Sigmoid colon (tissue), 7 donors: ENCODE measurements around the gene FKBP1B. TPM values are rescaled to one million over a fixed set of nuclear protein-coding genes. Genes with fewer than 3 reads are reported as not detected.

ENCODE experiments used
- DNase-seq: peaks from one replicate; pipeline ENCODE4 v3.0.0-alpha.2; 2019
- H3K27ac ChIP-seq, 4 donors: fragments of 200-600 bp; sonication (generic); one replicate each; pipeline ENCODE4 v1.5.1; 2016 to 2019; ENCODE audit warnings: mild to moderate bottlenecking in 1 of 4
- H3K27me3 ChIP-seq, 3 donors: fragments of 200-600 bp; sonication (generic); one replicate each; pipeline ENCODE4 v1.5.1; 2019; ENCODE audit warnings: mild to moderate bottlenecking in 1 of 3
- H3K36me3 ChIP-seq, 4 donors: fragments of 200-600 bp; sonication (generic); one replicate each; pipeline ENCODE4 v1.5.1; 2016 to 2019
- H3K4me1 ChIP-seq, 4 donors: fragments of 200-600 bp; sonication (generic); one replicate each; pipeline ENCODE4 v1.5.1; 2017 to 2019
- H3K4me3 ChIP-seq, 4 donors: fragments of 200-600 bp; sonication (generic); one replicate each; pipeline ENCODE4 v1.5.1; 2017 to 2019; ENCODE audit warnings: mild to moderate bottlenecking in 2 of 4, moderate library complexity in 1 of 4
- H3K9me3 ChIP-seq, 4 donors: fragments of 200-600 bp in 3 of 4; sonication (generic) in 3 of 4; one replicate each; pipeline versions ENCODE4 v1.5.1 to v1.6.1; 2013 to 2019
- CTCF ChIP-seq, 4 experiments: fragments of 450-650 bp in 3 of 4; fragments of 200-600 bp in 1 of 4; IDR thresholded peaks; one replicate each; pipeline ENCODE4 v1.5.1; 2016 to 2019; ENCODE audit warnings: antibody characterized with exemption in 4 of 4, mild to moderate bottlenecking in 3 of 4, moderate library complexity in 2 of 4
- EP300 ChIP-seq, 4 donors: sonication (generic); formaldehyde crosslinking; IDR thresholded peaks; one replicate each; pipeline ENCODE4 v1.6.1; 2017; ENCODE audit warnings: antibody characterized with exemption in 4 of 4
- POLR2A ChIP-seq, 2 donors: fragments of 450-650 bp; IDR thresholded peaks; one replicate each; pipeline ENCODE4 v1.6.1; 2016; ENCODE audit warnings: antibody characterized with exemption in 2 of 2, mild to moderate bottlenecking in 2 of 2, moderate library complexity in 2 of 2
- POLR2AphosphoS5 ChIP-seq, 4 donors: sonication (generic); formaldehyde crosslinking; IDR thresholded peaks; one replicate each; pipeline ENCODE4 v1.6.1; 2017; ENCODE audit warnings: antibody characterized with exemption in 4 of 4
- WGBS, 2 donors: extraction: QIAGEN DNeasy Blood & Tissue Kit; methylation state at CpG; one replicate each; pipeline ENCODE4 v1.1.7; 2013; 5-methylcytosine and 5-hydroxymethylcytosine counted together
- intact Hi-C: fragments of 100-400 bp; cut with DNase I; formaldehyde crosslinking; loops from one replicate; pipeline ENCODE4 v1.15.1; 2023
- polyA plus RNA-seq, 3 donors: library from polyadenylated mRNA; stranded (reverse); fragments of 200-250 nt; gene quantifications; one replicate each; pipeline ENCODE4 v1.2.3, GENCODE V29; 2013
- total RNA-seq, 4 donors: library from RNA; depleted of rRNA; stranded (reverse); fragments of >200 nt; gene quantifications; one replicate each; pipeline ENCODE4 v1.1.0, GENCODE V29; 2016
- donor health status: healthy with polysubstance abuse.
- donor health status: Bipolar disorder and iron deficiency.
- donor health status: healthy.

FKBP1B gene
- total and polyA plus RNA-seq, 7 donors = 3.1 to 43.7 (median 8.0) TPM

DNA sequence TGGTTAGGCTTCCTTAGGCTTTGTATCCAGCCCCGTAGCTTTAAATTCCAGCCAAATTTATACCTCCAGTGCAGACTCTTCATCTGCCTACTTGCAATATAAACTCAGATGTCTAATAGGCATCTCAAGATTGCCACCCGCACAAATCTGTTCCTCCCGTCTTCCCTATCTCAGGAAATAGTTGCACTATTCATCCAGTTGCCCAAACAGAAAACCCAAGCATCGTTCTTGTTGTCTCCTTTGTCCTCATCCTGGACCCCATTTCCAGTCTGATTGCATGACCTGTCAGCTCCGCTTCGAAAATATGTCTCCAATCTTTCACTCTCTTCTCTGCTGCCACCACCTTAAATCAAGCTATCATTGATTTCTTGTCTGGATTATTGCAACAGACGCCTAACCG, 2.3 kb downstream of the FKBP1B start:
- WGBS, 2 donors = 78 to 86% methylated on average over 8 of the region's 8 CpGs
- no peak overlapping the region for H3K27ac ChIP-seq
- no peaks in the 10 kb centered on the region for H3K27me3 ChIP-seq
- H3K4me1 ChIP-seq = peaks cover 0 to 27% (median 18%) of the 10 kb centered on the region in 4 donors
- no peaks in the 10 kb centered on the region for H3K36me3 ChIP-seq
- H3K4me3 ChIP-seq = no peak overlapping the region
- TF ChIP-seq POLR2AphosphoS5 (IDR thresholded peaks at IDR 0.05) = no peak
- no peak for TF ChIP-seq CTCF (IDR thresholded peaks at IDR 0.05)
- no peak for TF ChIP-seq EP300 (IDR thresholded peaks at IDR 0.05)
- no peak for TF ChIP-seq POLR2A (IDR thresholded peaks at IDR 0.05)
- intact Hi-C loops = no loop called here
- no peaks in the 10 kb centered on the region for H3K9me3 ChIP-seq
- DNase-seq = no peak

- Histone ChIP-seq H3K4me3 (no peak overlapping the region), H3K4me1 (peaks cover 0 to 21% (median 15%) of the 10 kb centered on the region in 4 donors), H3K27ac (no peak overlapping the region), H3K27me3 (no peaks in the 10 kb centered on the region), H3K9me3 (no peaks in the 10 kb centered on the region), H3K36me3 (no peaks in the 10 kb centered on the region)
- intact Hi-C loops = no loop called here
- DNase-seq = no peak
- TF ChIP-seq POLR2A (IDR thresholded peaks at IDR 0.05) = no peak
- TF ChIP-seq EP300 (IDR thresholded peaks at IDR 0.05) = no peak
- TF ChIP-seq POLR2AphosphoS5 (IDR thresholded peaks at IDR 0.05) = no peak
- no peak for TF ChIP-seq CTCF (IDR thresholded peaks at IDR 0.05)
- WGBS, 2 donors = 94 to 97% methylated on average over 1 of the region's 1 CpG
Measured at GRCh38 chr2:24052951-24053350, 3.4 kb downstream of the FKBP1B start.

GRCh38 chr2:24054366-24055010, 4.9 kb downstream of the FKBP1B start:
- no peak for TF ChIP-seq CTCF (IDR thresholded peaks at IDR 0.05)
- no peak for TF ChIP-seq EP300 (IDR thresholded peaks at IDR 0.05)
- no peak for TF ChIP-seq POLR2AphosphoS5 (IDR thresholded peaks at IDR 0.05)
- TF ChIP-seq POLR2A (IDR thresholded peaks at IDR 0.05) = no peak
- no peaks in the 10 kb centered on the region for H3K27me3 ChIP-seq
- no peaks in the 10 kb centered on the region for H3K36me3 ChIP-seq
- no peak for DNase-seq
- no peak overlapping the region for H3K27ac ChIP-seq
- intact Hi-C loops = no loop called here
- peaks cover 0 to 13% (median 5%) of the 10 kb centered on the region in 4 donors for H3K4me1 ChIP-seq
- WGBS, 2 donors = 76 to 83% methylated on average over 8 of the region's 8 CpGs
- no peak overlapping the region for H3K4me3 ChIP-seq
- H3K9me3 ChIP-seq = no peaks in the 10 kb centered on the region

- WGBS, 2 donors = 88 to 89% methylated on average over 6 of the region's 6 CpGs
- TF ChIP-seq POLR2AphosphoS5 (IDR thresholded peaks at IDR 0.05) = no peak
- TF ChIP-seq EP300 (IDR thresholded peaks at IDR 0.05) = no peak
- no peak for TF ChIP-seq CTCF (IDR thresholded peaks at IDR 0.05)
- no peak for TF ChIP-seq POLR2A (IDR thresholded peaks at IDR 0.05)
Measured at GRCh38 chr2:24055750-24056149, 6.2 kb downstream of the FKBP1B start.

More at GRCh38 chr2:24055750-24056149, 6.2 kb downstream of the FKBP1B start:
- H3K4me1 ChIP-seq = peaks cover 0 to under 1% (median 0%) of the 10 kb centered on the region in 4 donors
- H3K9me3 ChIP-seq = no peaks in the 10 kb centered on the region
- intact Hi-C loops = no loop called here
- H3K27ac ChIP-seq = no peak overlapping the region
- no peak overlapping the region for H3K4me3 ChIP-seq
- no peak for DNase-seq
- H3K27me3 ChIP-seq = no peaks in the 10 kb centered on the region
- H3K36me3 ChIP-seq = no peaks in the 10 kb centered on the region
